Prostate gland (tissue), 2 donors: ENCODE data around the gene EPN1. TPM values are rescaled to one million over a fixed set of nuclear protein-coding genes. Genes with fewer than 3 reads are reported as not detected.

Experiments
- DNase-seq: peaks from one replicate; pipeline ENCODE4 v3.0.0-alpha.2; 2019; ENCODE audit warnings: low spot score
- H3K27ac ChIP-seq, 2 donors: fragments of 200-600 bp; sonication (generic); 2 replicates each; pipeline ENCODE4 v1.5.1; 2017 to 2019
- H3K27me3 ChIP-seq: fragments of 200-600 bp; sonication (generic); replicated peaks from 2 replicates; pipeline ENCODE4 v1.5.1; 2019; ENCODE audit not compliant: insufficient read depth
- H3K36me3 ChIP-seq, 2 donors: fragments of 200-600 bp; sonication (generic); 1 replicate in 1 of 2; 2 replicates in 1 of 2; pipeline versions ENCODE4 v1.5.1 to v1.8.1; 2017 to 2019
- H3K4me1 ChIP-seq: fragments of 200-600 bp; sonication (generic); replicated peaks from 2 replicates; pipeline ENCODE4 v1.5.1; 2019
- H3K4me3 ChIP-seq, 2 donors: fragments of 200-600 bp; sonication (generic); 2 replicates each; pipeline ENCODE4 v1.5.1; 2017 to 2019
- H3K9me3 ChIP-seq: fragments of 200-600 bp; sonication (generic); 2 replicates; pipeline ENCODE4 v1.5.1; 2017
- CTCF ChIP-seq, 4 experiments: fragments of 200-600 bp in 2 of 4; fragments of 450-650 bp in 2 of 4; sonication (generic) in 2 of 4; IDR thresholded peaks; 1 replicate in 3 of 4; 2 replicates in 1 of 4; pipeline ENCODE4 v1.5.1; 2016 to 2019; ENCODE audit warnings: antibody characterized with exemption in 4 of 4, mild to moderate bottlenecking in 2 of 4, moderate library complexity in 2 of 4
- POLR2A ChIP-seq: fragments of 450-650 bp; IDR thresholded peaks from one replicate; pipeline ENCODE4 v1.6.1; 2016; ENCODE audit warnings: antibody characterized with exemption, mild to moderate bottlenecking
- POLR2AphosphoS5 ChIP-seq: sonication (generic); formaldehyde crosslinking; IDR thresholded peaks from one replicate; pipeline ENCODE4 v1.6.1; 2017; ENCODE audit warnings: antibody characterized with exemption
- WGBS: methylation state at CpG from one replicate; pipeline ENCODE4 v1.1.5; 2018; 5-methylcytosine and 5-hydroxymethylcytosine counted together
- intact Hi-C: fragments of 100-400 bp; cut with DNase I; formaldehyde crosslinking; loops from one replicate; pipeline ENCODE4 v1.14.2; 2022
- total RNA-seq, 2 donors: library from RNA; depleted of rRNA; stranded (reverse); fragments of >200 nt; gene quantifications; one replicate each; pipeline ENCODE4 v1.1.0, GENCODE V29; 2016

The EPN1 gene
- total RNA-seq, 2 donors from 2014 or later: 160 to 345 TPM

- H3K27ac ChIP-seq: no peak overlapping the region
- WGBS: 62% methylated on average over 27 of the region's 27 CpGs
- H3K9me3 ChIP-seq: no peaks in the 10 kb centered on the region
- no peak overlapping the region for H3K4me3 ChIP-seq
- H3K27me3 ChIP-seq: no peaks in the 10 kb centered on the region
- no peak for DNase-seq
- no peak for TF ChIP-seq CTCF (IDR thresholded peaks at IDR 0.05)
- TF ChIP-seq POLR2AphosphoS5: no peak
- TF ChIP-seq POLR2A: no peak
- intact Hi-C loops: no loop called here
- H3K4me1 ChIP-seq: peaks cover 6% of the 10 kb centered on the region
- H3K36me3 ChIP-seq: peaks cover 2 to 32% of the 10 kb centered on the region in 2 donors
These were observed 13.6 kb downstream of the EPN1 start for GRCh38 chr19:55688422-55689218.

GRCh38 chr19:55689411-55690108 is 14.5 kb downstream of the EPN1 start:
- no peaks in the 10 kb centered on the region for H3K27me3 ChIP-seq
- no peak for TF ChIP-seq POLR2A
- H3K4me3 ChIP-seq: no peak overlapping the region
- 96% methylated on average over 35 of the region's 35 CpGs for WGBS
- H3K36me3 ChIP-seq: peaks cover 2 to 41% of the 10 kb centered on the region in 2 donors
- intact Hi-C loops: no loop called here
- peaks cover 4% of the 10 kb centered on the region for H3K4me1 ChIP-seq
- H3K9me3 ChIP-seq: no peaks in the 10 kb centered on the region
- DNase-seq: no peak
- H3K27ac ChIP-seq: no peak overlapping the region

GRCh38 chr19:55690109-55690768 is 15.2 kb downstream of the EPN1 start:
- Histone ChIP-seq H3K9me3 (no peaks in the 10 kb centered on the region), H3K4me3 (no peak overlapping the region), H3K36me3 (peaks cover 2 to 48% of the 10 kb centered on the region in 2 donors), H3K27ac (no peak overlapping the region), H3K4me1 (no peaks in the 10 kb centered on the region), H3K27me3 (no peaks in the 10 kb centered on the region)
- intact Hi-C loops: no loop called here
- WGBS: 93% methylated on average over 20 of the region's 25 CpGs
- TF ChIP-seq POLR2A (no peak), CTCF (IDR thresholded peaks at IDR 0.05) (no peak), POLR2AphosphoS5 (no peak)
- no peak for DNase-seq

GRCh38 chr19:55690769-55691545 is 15.9 kb downstream of the EPN1 start:
- TF ChIP-seq POLR2A (no peak), CTCF (IDR thresholded peaks at IDR 0.05) (no peak), POLR2AphosphoS5 (no peak)
- Histone ChIP-seq H3K36me3 (peaks cover 2 to 55% of the 10 kb centered on the region in 2 donors), H3K9me3 (no peaks in the 10 kb centered on the region), H3K4me1 (no peaks in the 10 kb centered on the region), H3K27ac (no peak overlapping the region), H3K27me3 (no peaks in the 10 kb centered on the region), H3K4me3 (no peak overlapping the region)
- intact Hi-C loops: no loop called here
- DNase-seq: no peak
- 95% methylated on average over 31 of the region's 31 CpGs for WGBS
